ENCODE data around the gene ADD2. TPM values are rescaled to one million over a fixed set of nuclear protein-coding genes. Genes with fewer than 3 reads are reported as not detected.
"Not testable (repeated sequence)": the region's sequence is repeated elsewhere in the genome, so short reads cannot be mapped to it uniquely, and the experiment has no call there.

ADD2 gene
- total and polyA plus RNA-seq, 12 donors, result 0.20 to 5.6 (median 1.9) TPM; not detected in 1

- H3K4me1 ChIP-seq (replicated peaks in 1 of 2), result no peaks in the 10 kb centered on the region
- no peaks in the 10 kb centered on the region for H3K9me3 ChIP-seq (replicated peaks in 1 of 3)
- no peak overlapping the region for H3K4me3 ChIP-seq
- no peaks in the 10 kb centered on the region for H3K36me3 ChIP-seq (replicated peaks in 1 of 2)
- intact Hi-C loops (cut with DNase I), result no loop called here
- 76 to 86% (median 81%) methylated on average over 4 of the region's 4 CpGs for WGBS, 4 donors
- no peak for DNase-seq
- no peaks in the 10 kb centered on the region for H3K27me3 ChIP-seq
- no peak for TF ChIP-seq CTCF (IDR thresholded peaks at IDR 0.05)
- no peak for TF ChIP-seq POLR2A (IDR thresholded peaks at IDR 0.05)
- no peak overlapping the region for H3K27ac ChIP-seq
These were observed 24.9 kb downstream of the ADD2 start for GRCh38 chr2:70743068-70743467.

- intact Hi-C loops (cut with DNase I), result not testable (repeated sequence)
These were observed 28.5 kb downstream of the ADD2 start for GRCh38 chr2:70739492-70739891.

GRCh38 chr2:70738159-70738558, 29.8 kb downstream of the ADD2 start:
- Histone ChIP-seq H3K36me3 (replicated peaks in 1 of 2) (no peaks in the 10 kb centered on the region), H3K4me1 (replicated peaks in 1 of 2) (no peaks in the 10 kb centered on the region)
- intact Hi-C loops (cut with DNase I), result no loop called here

More at GRCh38 chr2:70739492-70739891, 28.5 kb downstream of the ADD2 start:
- not testable (repeated sequence) for H3K36me3 ChIP-seq (replicated peaks in 1 of 2); H3K27ac ChIP-seq; H3K9me3 ChIP-seq (replicated peaks in 1 of 3); H3K4me1 ChIP-seq (replicated peaks in 1 of 2); H3K4me3 ChIP-seq; DNase-seq; H3K27me3 ChIP-seq
- WGBS, 4 donors, result 86 to 100% (median 87%) methylated on average over 1 of the region's 1 CpG

GRCh38 chr2:70735071-70735470, 32.9 kb downstream of the ADD2 start:
- intact Hi-C loops (cut with DNase I), result no loop called here
- Histone ChIP-seq H3K4me1 (replicated peaks in 1 of 2) (no peaks in the 10 kb centered on the region), H3K36me3 (replicated peaks in 1 of 2) (no peaks in the 10 kb centered on the region), H3K9me3 (replicated peaks in 1 of 3) (no peaks in the 10 kb centered on the region), H3K4me3 (no peak overlapping the region), H3K27me3 (peaks cover 4% of the 10 kb centered on the region), H3K27ac (no peak overlapping the region)
- 42 to 65% (median 62%) methylated on average over 2 of the region's 2 CpGs for WGBS, 4 donors
- TF ChIP-seq CTCF (IDR thresholded peaks at IDR 0.05), result no peak
- no peak for TF ChIP-seq POLR2A (IDR thresholded peaks at IDR 0.05)
- no peak for DNase-seq

More at GRCh38 chr2:70738159-70738558, 29.8 kb downstream of the ADD2 start:
- no peak for DNase-seq
- Histone ChIP-seq H3K9me3 (replicated peaks in 1 of 3) (no peaks in the 10 kb centered on the region), H3K27ac (no peak overlapping the region), H3K27me3 (peaks cover 4% of the 10 kb centered on the region), H3K4me3 (no peak overlapping the region)
- no peak for TF ChIP-seq CTCF (IDR thresholded peaks at IDR 0.05)
- no peak for TF ChIP-seq POLR2A (IDR thresholded peaks at IDR 0.05)
- WGBS, 4 donors, result 42 to 69% (median 62%) methylated on average over 2 of the region's 2 CpGs

GRCh38 chr2:70733646-70734180, 34.3 kb downstream of the ADD2 start:
- Histone ChIP-seq H3K36me3 (replicated peaks in 1 of 2) (no peaks in the 10 kb centered on the region), H3K27ac (no peak overlapping the region), H3K4me3 (no peak overlapping the region), H3K4me1 (replicated peaks in 1 of 2) (no peaks in the 10 kb centered on the region), H3K9me3 (replicated peaks in 1 of 3) (no peaks in the 10 kb centered on the region), H3K27me3 (peaks cover 4% of the 10 kb centered on the region)
- no peak for TF ChIP-seq POLR2A (IDR thresholded peaks at IDR 0.05)
- TF ChIP-seq CTCF (IDR thresholded peaks at IDR 0.05), result no peak
- intact Hi-C loops (cut with DNase I), result no loop called here
- WGBS, 4 donors, result 43 to 52% (median 50%) methylated on average over 7 of the region's 7 CpGs
- DNase-seq, result no peak

Data from adrenal gland (tissue), 12 donors.